Measurements from ENCODE around the gene SMAD7.
A peak's percentile ranks its signal among the peaks of the same experiment; 100 is the strongest.

The SMAD7 gene

DNA sequence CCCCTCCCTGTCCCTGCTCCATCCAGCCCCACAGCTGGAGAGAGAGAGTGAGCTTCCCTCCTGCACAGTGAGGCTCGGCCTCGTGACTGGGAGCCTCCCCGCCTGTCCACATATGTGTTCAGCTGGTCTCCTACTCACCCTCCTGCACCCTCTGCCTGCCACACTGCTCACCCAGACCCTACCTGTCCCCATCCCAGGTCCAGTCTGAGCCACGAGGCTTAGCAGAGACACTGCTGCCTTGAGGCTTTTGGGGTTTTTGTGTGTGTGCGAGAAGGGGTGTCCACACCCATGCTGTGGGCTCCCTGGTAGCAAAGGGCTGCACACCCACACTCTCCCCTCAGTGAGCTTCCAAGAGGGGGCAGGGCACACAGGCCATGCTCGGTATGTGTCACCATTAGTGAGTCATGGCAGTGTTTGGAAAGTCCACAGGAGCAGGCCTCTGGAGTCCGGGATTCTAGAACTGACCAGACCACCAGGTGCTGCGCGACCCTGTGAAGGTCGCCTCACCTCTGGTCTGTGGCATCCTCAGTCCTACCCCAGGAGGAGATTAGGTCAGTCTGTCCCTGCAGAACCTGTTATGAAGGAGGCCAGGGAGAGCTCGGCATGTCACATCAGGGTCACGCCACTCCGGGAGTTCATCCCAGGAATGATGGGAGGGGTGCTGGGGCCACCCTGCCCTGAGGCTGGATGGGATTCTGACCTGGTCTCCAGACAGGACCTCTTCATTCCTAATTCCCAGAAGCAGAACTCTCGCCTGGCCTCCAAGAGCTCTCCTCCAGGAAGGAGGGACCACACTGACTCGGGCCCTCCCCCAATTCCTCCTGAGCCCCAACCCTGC, 39.9 kb upstream of the SMAD7 start:
- no peak overlapping the region for H3K27ac Mint-ChIP-seq
- H3K4me1 Mint-ChIP-seq, result no peaks in the 10 kb centered on the region
- no peaks in the 10 kb centered on the region for H3K27me3 Mint-ChIP-seq
- no peaks in the 10 kb centered on the region for H3K36me3 Mint-ChIP-seq
- no peak overlapping the region for H3K4me3 Mint-ChIP-seq
- H3K9me3 Mint-ChIP-seq, result no peaks in the 10 kb centered on the region

DNA sequence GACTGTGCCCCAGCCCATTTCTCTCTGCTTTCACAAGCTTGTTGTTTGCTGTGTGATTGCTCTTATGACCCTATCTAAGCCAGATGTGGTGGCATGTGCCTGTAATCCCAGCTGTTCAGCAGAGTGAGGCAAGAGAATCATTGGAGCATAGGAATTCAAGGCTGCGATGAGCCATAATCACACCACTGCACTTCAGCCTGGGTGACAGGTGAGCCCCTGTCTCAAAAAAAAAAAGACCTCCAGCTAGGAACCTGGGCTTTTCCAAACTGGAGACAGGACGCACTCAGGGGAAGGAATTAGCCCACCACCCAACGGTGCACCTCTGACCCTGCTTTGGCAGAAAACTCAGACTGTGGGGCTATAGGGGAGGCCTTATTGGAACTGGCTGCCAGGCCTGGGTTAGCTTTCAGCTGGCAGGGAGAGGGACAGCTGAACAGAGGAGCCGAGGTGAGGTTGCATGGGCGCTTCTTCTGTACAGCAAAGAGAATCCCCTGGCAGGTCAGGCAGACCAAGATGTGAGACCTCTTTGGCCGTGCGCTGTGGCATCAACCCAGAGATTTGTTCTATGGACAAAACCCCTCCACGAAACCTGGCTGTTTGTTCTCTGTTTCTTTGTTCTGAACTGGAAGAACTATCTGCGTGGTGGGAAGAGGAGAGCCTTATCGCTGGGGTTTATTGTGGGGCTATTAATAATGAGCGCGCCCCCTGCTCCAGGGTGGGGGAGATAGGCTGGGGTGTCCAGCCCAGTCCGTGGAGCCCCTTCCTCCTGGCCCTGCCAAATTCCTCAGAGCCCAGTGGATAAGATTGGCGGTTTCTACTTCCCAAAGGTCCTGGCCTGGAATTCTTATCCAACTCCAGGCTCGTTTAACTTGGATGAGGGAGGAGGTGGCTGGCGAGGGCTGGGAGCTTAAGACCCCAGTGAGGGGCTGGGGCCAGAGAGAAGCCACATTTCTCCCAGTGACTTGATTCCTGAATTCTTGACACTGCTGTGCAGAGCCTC, 38.8 kb upstream of the SMAD7 start:
- Mint-ChIP-seq H3K27ac (no peak overlapping the region), H3K27me3 (no peaks in the 10 kb centered on the region), H3K4me3 (no peak overlapping the region), H3K4me1 (no peaks in the 10 kb centered on the region), H3K36me3 (no peaks in the 10 kb centered on the region), H3K9me3 (no peaks in the 10 kb centered on the region)

DNA sequence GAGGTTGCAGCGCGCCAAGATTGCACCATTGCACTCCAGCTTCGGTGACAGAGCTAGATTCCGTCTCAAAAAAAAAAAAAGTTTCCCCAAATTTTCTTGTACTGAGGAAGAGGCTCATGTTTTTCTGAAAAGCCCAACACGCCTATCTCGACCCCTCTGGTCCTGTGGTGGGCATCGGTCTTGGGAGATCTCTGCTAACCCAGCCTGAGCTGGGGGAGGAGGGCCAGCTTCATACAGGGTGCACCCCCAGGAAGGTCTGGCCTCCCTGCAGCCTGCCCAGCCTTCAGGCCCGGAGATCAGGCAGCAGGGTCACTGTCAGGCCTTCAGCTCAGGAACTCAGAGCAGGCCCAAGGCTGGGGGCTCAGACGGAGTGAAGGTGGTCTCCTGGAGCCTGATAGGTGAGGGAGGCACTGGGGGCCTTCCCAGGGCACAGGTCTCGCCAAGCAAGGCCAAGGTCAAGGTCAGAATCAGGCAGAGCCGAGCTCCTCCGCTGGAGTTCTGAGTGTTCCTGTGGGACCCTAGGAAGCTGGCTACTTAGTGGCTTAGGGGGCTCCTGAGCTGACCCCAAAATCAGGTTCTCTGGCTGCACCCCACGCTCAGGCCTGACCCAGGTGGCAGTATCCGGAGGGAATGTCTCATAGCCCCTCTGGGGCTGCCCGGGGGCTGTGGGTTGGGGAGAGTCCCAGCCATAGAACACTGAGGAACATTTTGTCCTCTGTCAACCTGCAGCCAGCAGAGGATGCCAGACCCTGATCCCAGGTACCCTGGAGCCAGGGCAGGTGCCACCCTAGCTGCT, 37.9 kb upstream of the SMAD7 start:
- Mint-ChIP-seq H3K9me3 (no peaks in the 10 kb centered on the region), H3K27me3 (no peaks in the 10 kb centered on the region), H3K27ac (no peak overlapping the region), H3K4me1 (peaks cover 4% of the 10 kb centered on the region), H3K4me3 (no peak overlapping the region), H3K36me3 (no peaks in the 10 kb centered on the region)

- peaks cover 6% of the 10 kb centered on the region for H3K4me1 Mint-ChIP-seq
- H3K4me3 Mint-ChIP-seq, result no peak overlapping the region
- no peaks in the 10 kb centered on the region for H3K36me3 Mint-ChIP-seq
- H3K27me3 Mint-ChIP-seq, result no peaks in the 10 kb centered on the region
- no peak overlapping the region for H3K27ac Mint-ChIP-seq
- no peaks in the 10 kb centered on the region for H3K9me3 Mint-ChIP-seq
Observed at GRCh38 chr18:48987821-48988220, 37.1 kb upstream of the SMAD7 start.

GRCh38 chr18:48986851-48987761, 36.3 kb upstream of the SMAD7 start:
- peaks cover 6% of the 10 kb centered on the region for H3K4me1 Mint-ChIP-seq

GRCh38 chr18:48985161-48985560, 34.4 kb upstream of the SMAD7 start:
- Mint-ChIP-seq H3K4me1 (peaks cover 6% of the 10 kb centered on the region), H3K4me3 (no peak overlapping the region), H3K9me3 (no peaks in the 10 kb centered on the region), H3K27ac (no peak overlapping the region), H3K36me3 (no peaks in the 10 kb centered on the region), H3K27me3 (no peaks in the 10 kb centered on the region)

More at GRCh38 chr18:48986851-48987761, 36.3 kb upstream of the SMAD7 start:
- Mint-ChIP-seq H3K27ac (no peak overlapping the region), H3K36me3 (no peaks in the 10 kb centered on the region), H3K9me3 (no peaks in the 10 kb centered on the region), H3K4me3 (no peak overlapping the region), H3K27me3 (no peaks in the 10 kb centered on the region)

DNA sequence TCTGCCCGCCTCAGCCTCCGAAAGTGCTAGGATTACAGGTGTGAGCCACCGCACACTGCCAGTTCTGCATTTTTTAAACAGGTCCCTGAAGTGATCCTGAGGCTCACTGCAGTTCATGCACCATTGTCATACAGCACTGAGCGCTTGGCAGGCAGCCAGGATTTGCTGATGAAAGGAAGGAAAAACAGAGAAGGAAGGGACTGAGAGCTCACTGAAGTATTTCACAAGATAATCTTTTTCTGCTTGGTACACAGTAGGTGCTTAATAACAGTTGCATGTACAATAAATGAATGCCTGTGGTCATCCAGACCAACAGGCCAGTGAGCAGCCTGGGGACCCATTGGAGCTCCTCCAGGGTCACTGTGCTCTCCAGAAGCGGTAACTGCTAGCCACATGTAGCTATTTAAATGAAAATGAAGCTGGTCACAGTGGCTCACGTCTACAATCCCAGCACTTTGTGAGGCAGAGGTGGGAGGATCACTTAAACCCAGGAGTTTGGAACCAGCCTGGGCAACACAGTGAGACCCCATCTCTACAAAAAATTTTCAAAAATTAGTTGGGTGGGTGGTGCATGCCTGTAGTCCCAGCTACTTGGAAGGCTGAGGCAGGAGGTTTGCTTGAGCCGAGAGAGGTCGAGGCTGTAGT, 33.1 kb upstream of the SMAD7 start:
- H3K4me1 Mint-ChIP-seq, result peaks cover 6% of the 10 kb centered on the region
- H3K4me3 Mint-ChIP-seq, result no peak overlapping the region
- H3K36me3 Mint-ChIP-seq, result no peaks in the 10 kb centered on the region
- H3K9me3 Mint-ChIP-seq, result no peaks in the 10 kb centered on the region
- H3K27ac Mint-ChIP-seq, result no peak overlapping the region
- peaks cover 2% of the 10 kb centered on the region for H3K27me3 Mint-ChIP-seq

- no peak overlapping the region for H3K27ac Mint-ChIP-seq
- H3K36me3 Mint-ChIP-seq, result no peaks in the 10 kb centered on the region
- H3K4me1 Mint-ChIP-seq, result peaks cover 6% of the 10 kb centered on the region
- no peaks in the 10 kb centered on the region for H3K9me3 Mint-ChIP-seq
- H3K4me3 Mint-ChIP-seq, result no peak overlapping the region
- peaks cover 2% of the 10 kb centered on the region for H3K27me3 Mint-ChIP-seq
Observed at GRCh38 chr18:48982266-48982665, 31.5 kb upstream of the SMAD7 start.

GRCh38 chr18:48979944-48980890, 29.5 kb upstream of the SMAD7 start:
- H3K27me3 Mint-ChIP-seq, result peaks cover 2% of the 10 kb centered on the region
- H3K9me3 Mint-ChIP-seq, result no peaks in the 10 kb centered on the region
- H3K4me3 Mint-ChIP-seq, result no peak overlapping the region
- no peak overlapping the region for H3K27ac Mint-ChIP-seq
- no peaks in the 10 kb centered on the region for H3K36me3 Mint-ChIP-seq
- peaks cover 13% of the 10 kb centered on the region for H3K4me1 Mint-ChIP-seq

DNA sequence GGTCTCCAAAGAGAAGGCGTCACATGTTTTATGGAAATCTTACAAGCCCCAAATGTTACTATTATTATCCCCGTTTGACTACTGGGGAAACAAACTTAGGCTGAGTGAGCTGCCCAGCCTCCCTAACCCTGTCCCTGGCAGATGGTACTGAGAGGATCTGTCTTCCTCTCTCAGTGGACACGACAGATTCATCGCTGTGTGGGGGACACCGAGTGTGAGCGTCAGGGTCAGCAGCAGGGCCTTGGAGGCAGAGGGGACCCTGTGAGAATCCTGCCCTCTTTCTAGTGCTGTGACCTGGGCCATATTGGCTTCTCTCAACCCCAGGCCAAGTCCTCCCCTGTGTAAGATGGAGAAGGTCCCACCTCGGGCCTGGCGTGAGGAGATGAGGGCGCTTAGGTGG, 27.1 kb upstream of the SMAD7 start:
- no peaks in the 10 kb centered on the region for H3K9me3 Mint-ChIP-seq
- H3K4me3 Mint-ChIP-seq, result no peak overlapping the region
- H3K27ac Mint-ChIP-seq, result no peak overlapping the region
- H3K27me3 Mint-ChIP-seq, result peaks cover 2% of the 10 kb centered on the region
- H3K4me1 Mint-ChIP-seq, result peaks cover 11% of the 10 kb centered on the region
- no peaks in the 10 kb centered on the region for H3K36me3 Mint-ChIP-seq

DNA sequence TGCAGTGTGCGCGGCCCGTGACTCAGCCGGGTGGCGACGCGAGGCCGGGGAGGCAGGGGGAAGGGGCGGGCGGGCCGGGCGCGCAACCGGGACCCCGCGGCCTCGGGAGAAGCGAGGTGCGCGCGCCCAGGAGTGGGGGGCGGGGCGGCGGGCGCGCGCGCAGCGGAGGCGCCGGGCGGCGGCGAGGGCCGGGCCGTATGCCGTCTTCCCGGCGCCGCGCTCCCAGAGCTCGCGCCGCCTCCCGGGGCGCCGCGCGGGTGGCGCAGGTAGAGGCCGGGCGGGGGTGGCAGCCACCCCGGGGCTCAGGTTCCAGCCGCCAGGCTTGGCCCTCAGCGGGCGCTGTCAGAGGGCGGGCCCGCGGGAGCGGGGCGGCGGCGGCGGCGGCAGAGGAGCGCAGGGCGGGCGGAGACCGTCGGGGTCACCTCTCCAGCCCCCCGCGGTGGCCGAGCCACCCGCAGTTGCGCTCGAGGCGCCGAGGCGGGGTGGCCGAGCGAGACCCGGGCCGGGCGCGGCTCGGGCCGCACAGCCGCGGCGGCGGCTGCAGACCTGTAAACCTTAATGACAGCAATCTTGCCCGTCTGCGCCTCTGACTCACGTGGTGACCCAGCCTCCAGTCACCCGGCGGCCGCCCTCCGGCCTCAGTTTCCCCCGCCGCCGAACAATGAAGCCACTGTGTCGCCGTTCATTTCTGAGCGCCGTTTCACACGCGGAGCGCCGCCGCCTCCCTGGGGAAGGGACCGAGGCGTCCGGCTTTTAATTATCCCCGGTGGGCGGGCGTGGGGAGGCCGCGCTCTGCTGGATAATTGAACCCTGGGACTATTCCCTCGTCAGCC, 25.3 kb upstream of the SMAD7 start:
- peaks cover 11% of the 10 kb centered on the region for H3K4me1 Mint-ChIP-seq
- peaks cover 2% of the 10 kb centered on the region for H3K27me3 Mint-ChIP-seq
- peak overlapping the region; percentile 46 for H3K27ac Mint-ChIP-seq
- H3K9me3 Mint-ChIP-seq, result no peaks in the 10 kb centered on the region
- H3K4me3 Mint-ChIP-seq, result peak overlapping the region; percentile 88
- H3K36me3 Mint-ChIP-seq, result no peaks in the 10 kb centered on the region

DNA sequence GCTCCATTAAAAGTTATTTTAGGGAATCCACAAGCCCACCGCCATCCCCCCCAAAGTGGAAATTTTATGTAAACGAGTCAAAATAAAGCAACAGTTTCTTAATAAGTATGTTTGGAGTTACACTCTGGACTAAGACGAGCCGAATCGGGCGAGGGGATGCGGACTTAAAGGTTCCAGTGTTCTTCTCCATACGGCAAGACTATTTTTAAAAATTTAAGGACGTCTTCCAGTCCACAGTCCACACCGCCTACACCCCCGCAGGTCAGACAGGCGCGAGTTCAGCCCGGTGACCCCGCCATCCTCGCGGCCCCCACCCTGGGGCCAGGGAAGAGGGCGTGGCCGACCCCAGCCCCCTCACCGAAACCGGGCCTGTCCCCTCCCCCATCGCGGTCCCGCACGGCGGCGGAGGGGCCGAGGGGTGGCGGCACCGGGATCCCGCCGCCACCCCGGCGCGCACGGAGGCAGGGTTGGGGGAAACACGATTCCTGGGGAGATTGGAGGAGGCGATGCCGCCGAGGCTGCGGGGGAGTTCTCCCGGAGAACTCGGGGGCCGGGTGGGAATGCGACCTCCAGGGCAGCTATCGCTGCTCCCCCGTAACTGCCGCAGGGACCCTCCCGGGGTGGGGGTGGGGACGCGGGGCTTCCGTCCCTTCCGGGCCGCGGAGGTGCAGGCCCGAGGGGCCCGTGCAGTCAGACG, 24.5 kb upstream of the SMAD7 start:
- Mint-ChIP-seq H3K4me3 (peak overlapping the region; percentile 76), H3K27me3 (peaks cover 2% of the 10 kb centered on the region), H3K9me3 (no peaks in the 10 kb centered on the region), H3K36me3 (no peaks in the 10 kb centered on the region), H3K4me1 (peaks cover 11% of the 10 kb centered on the region), H3K27ac (no peak overlapping the region)
